Measurements from ENCODE around the gene HTR3A.

The HTR3A gene

DNA sequence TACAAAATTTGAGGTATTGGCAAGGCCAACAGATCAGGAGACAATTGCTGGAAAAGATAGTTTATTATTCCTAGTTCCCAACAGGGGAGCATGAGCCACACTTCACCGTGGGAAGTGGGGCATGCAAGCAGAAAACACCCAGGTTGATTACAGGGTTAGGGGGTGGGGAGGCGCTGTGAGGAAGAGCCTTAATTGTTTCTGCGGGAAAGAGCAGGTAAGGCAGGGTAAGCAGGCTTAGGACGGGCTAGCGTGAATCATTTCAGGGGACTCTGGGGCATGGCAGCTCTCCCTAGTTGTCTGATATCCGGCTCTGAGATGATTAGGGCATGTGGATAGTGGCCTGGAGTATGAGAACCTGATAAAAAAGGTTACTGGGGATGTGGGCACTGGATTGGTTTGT, 20.7 kb upstream of the HTR3A start:
- Mint-ChIP-seq H3K4me1 (ENCODE audit: low read depth) (no peaks in the 10 kb centered on the region), H3K9me3 (no peaks in the 10 kb centered on the region), H3K27me3 (ENCODE audit: low read depth) (peaks cover 20% of the 10 kb centered on the region), H3K27ac (no peak overlapping the region), H3K4me3 (no peak overlapping the region), H3K36me3 (ENCODE audit: low read depth) (no peaks in the 10 kb centered on the region)

DNA sequence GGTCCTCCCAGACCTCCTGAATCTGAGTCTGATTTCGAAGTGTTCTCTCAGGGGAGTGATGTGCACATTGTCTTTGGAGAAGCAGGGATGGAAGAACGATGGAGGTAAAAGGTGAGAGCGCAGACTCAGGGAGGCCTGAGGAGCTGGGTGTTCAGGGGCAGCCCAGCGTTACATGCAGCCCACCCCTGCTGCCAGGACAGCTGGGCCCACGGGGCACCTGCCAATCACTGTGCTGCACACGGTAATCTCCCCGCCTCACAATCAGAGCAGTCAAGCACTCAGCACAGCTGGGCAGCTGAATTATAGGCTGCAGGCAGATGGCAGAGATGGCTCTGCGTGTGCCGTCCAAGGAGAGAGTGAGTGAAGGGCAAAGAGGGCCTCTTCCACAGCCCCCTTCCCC, 17.9 kb upstream of the HTR3A start:
- no peaks in the 10 kb centered on the region for H3K4me1 Mint-ChIP-seq (ENCODE audit: low read depth)
- H3K4me3 Mint-ChIP-seq, result no peak overlapping the region
- H3K36me3 Mint-ChIP-seq (ENCODE audit: low read depth), result no peaks in the 10 kb centered on the region
- no peaks in the 10 kb centered on the region for H3K9me3 Mint-ChIP-seq
- H3K27ac Mint-ChIP-seq, result no peak overlapping the region
- H3K27me3 Mint-ChIP-seq (ENCODE audit: low read depth), result peaks cover 19% of the 10 kb centered on the region

DNA sequence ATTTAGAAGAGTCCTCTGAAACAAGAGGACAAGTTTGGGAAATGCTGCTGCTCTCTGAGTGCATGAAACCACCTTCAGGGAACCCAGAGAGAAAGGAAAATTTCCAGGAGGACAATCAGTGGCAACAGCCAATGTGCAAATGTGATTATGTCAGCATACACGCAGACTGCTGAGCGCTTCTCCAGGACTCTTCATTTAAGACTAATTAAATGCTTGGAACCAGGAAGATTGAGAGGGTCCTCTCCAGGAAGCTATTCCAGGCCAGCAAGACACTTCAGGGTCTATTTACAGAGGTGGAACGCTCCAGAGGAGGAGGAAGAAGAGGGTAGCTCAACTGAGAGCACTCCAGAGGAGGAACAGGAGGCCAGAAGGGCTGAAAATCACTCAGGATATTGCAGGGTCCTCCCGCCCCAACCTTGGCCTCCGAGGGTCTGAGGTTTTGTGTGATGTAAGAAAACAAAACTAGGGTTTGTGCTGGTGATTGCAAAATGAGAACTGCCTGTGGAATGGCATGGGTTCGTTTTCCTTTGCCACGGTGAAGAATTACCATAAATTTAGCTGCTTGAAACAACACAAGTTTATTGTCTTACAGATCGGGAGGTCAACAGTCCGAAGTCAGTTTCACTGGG, 14.1 kb upstream of the HTR3A start:
- no peaks in the 10 kb centered on the region for H3K9me3 Mint-ChIP-seq
- H3K4me3 Mint-ChIP-seq, result no peak overlapping the region
- H3K36me3 Mint-ChIP-seq (ENCODE audit: low read depth), result no peaks in the 10 kb centered on the region
- no peak overlapping the region for H3K27ac Mint-ChIP-seq
- no peaks in the 10 kb centered on the region for H3K4me1 Mint-ChIP-seq (ENCODE audit: low read depth)
- peaks cover 4% of the 10 kb centered on the region for H3K27me3 Mint-ChIP-seq (ENCODE audit: low read depth)

DNA sequence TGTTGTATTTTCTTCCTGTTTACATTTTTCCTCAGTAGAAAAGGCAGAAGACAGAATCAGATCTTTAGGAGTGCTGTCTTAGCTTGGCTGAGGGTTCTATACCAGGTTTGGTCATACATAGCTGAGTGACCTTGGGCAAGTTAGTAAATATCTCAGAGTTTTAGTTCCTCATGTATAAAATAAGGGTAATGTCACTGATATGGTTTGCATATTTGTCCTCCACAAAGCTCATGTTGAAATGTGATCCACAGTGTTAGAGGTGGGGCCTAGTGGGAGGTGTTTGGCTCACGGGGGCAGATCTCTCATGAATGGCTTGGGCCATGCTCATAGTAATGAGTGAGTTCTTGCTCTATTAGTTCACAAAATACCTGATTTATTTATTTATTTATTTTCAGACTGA, 7.5 kb upstream of the HTR3A start:
- Mint-ChIP-seq H3K4me3 (no peak overlapping the region), H3K27ac (no peak overlapping the region), H3K9me3 (no peaks in the 10 kb centered on the region), H3K36me3 (ENCODE audit: low read depth) (no peaks in the 10 kb centered on the region), H3K27me3 (ENCODE audit: low read depth) (peaks cover 10% of the 10 kb centered on the region), H3K4me1 (ENCODE audit: low read depth) (no peaks in the 10 kb centered on the region)

DNA sequence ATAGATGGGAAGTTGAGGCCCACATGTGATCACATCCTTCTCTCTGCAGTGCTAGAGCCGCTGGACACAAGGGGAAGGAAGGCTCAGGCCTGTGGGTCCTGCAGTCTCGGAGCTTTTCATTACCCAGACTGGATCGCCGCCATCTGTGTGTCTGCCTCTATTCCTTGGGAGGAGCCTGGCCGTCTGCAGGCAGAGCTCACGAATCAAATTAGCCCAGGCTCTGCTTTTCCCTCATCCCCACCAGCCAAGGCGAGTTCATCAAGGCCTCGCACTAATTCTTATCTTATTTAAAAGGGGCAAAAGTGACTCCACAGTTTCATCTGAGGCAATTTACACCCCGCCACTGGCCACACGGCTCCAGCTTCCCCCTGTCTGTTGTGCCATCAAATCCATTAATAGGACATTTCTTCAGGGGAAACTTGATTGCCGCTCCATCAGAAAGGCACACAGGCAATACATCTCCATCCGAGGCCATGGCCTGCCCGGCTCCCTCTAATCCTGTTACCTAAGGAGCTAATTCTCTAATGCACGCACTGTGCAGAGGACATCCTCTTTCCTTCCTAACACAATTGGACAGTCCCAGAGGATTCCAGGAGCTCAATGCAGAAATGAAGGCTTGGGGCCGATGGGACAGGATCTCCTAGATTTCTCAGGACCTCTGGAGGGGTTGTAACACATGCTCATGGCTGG, 3.3 kb upstream of the HTR3A start:
- Mint-ChIP-seq H3K36me3 (ENCODE audit: low read depth) (no peaks in the 10 kb centered on the region), H3K9me3 (no peaks in the 10 kb centered on the region), H3K4me3 (no peak overlapping the region), H3K27ac (no peak overlapping the region), H3K4me1 (ENCODE audit: low read depth) (no peaks in the 10 kb centered on the region), H3K27me3 (ENCODE audit: low read depth) (peaks cover 10% of the 10 kb centered on the region)

DNA sequence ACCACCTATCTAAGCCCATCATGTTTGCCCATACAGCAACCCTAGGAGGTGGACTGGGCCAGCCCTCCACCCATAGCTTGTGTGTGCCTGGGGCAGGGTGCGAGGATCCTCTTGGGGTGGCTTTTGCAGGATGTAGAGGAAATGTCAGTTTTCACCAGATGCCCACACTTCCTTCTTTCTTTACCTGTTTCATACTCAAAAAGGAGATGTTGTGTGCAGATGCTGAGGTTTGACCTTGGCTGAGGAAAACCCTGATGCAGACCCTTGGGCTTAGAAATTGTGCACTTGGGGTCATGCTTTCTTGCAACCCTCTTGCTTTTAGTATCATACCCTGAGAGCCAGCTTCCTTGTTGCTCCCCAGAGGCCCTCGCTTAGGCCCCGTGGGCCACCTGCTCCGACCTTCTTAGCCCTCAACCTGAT, 2.2 kb downstream of the HTR3A start:
- Mint-ChIP-seq H3K9me3 (no peaks in the 10 kb centered on the region), H3K36me3 (ENCODE audit: low read depth) (no peaks in the 10 kb centered on the region), H3K4me3 (no peak overlapping the region), H3K27ac (no peak overlapping the region), H3K4me1 (ENCODE audit: low read depth) (no peaks in the 10 kb centered on the region), H3K27me3 (ENCODE audit: low read depth) (peaks cover 4% of the 10 kb centered on the region)

DNA sequence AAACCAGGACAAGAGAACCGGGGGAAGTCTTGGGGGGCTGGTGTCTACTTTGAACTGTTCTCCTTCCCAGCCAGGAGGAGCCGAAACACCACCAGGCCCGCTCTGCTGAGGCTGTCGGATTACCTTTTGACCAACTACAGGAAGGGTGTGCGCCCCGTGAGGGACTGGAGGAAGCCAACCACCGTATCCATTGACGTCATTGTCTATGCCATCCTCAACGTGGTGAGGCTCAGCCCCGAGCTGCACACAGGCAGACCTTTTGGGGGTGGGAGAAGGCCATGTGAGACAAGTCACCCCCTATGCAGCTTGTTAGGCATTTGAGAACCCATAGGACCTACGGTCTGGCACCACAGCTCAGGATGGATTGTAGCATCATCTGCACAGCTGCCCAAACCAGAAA, 2.8 kb downstream of the HTR3A start:
- no peaks in the 10 kb centered on the region for H3K36me3 Mint-ChIP-seq (ENCODE audit: low read depth)
- no peak overlapping the region for H3K4me3 Mint-ChIP-seq
- H3K27ac Mint-ChIP-seq, result no peak overlapping the region
- H3K9me3 Mint-ChIP-seq, result no peaks in the 10 kb centered on the region
- H3K4me1 Mint-ChIP-seq (ENCODE audit: low read depth), result no peaks in the 10 kb centered on the region
- peaks cover 4% of the 10 kb centered on the region for H3K27me3 Mint-ChIP-seq (ENCODE audit: low read depth)

DNA sequence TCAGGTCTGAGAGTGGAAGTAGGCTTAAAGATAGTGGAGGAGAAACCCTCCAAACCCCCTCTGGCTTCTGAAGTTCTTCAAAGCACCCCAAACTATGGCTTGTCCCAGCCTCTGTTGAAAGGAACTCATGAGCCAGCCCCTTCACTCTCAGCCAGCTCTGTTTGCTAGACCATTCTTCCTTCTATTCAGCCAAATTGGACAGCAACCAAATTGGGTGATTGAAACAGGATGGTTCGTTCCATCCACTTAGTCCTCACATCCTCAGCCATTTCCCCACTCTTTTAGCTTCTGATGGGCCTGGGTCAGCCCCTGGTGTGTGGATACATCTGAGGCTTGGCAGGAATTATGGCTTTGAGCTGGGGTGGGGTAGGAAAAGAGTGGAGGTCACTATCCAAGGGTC, 4.5 kb downstream of the HTR3A start:
- no peak overlapping the region for H3K4me3 Mint-ChIP-seq
- peaks cover 4% of the 10 kb centered on the region for H3K27me3 Mint-ChIP-seq (ENCODE audit: low read depth)
- no peaks in the 10 kb centered on the region for H3K9me3 Mint-ChIP-seq
- no peaks in the 10 kb centered on the region for H3K36me3 Mint-ChIP-seq (ENCODE audit: low read depth)
- H3K27ac Mint-ChIP-seq, result no peak overlapping the region
- H3K4me1 Mint-ChIP-seq (ENCODE audit: low read depth), result no peaks in the 10 kb centered on the region

DNA sequence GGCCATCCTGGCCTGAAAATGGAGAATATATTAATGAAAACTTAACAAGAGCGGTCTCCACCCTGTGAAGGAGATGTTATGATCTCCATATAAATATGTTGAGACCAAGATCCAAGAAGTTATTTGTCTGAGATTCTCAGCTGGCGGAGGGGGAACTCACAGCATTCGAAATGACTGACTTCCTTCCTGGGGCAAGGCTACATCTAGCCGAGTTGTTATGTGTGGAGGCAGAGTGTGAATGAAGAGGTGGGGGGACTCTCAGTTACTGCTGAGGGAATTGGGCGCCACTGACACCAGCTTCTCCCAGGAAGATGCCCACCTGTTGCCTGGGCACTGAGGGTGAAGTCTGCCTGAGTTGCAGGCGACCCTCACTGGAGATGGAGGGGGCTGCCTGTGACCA, 5.9 kb downstream of the HTR3A start:
- no peaks in the 10 kb centered on the region for H3K36me3 Mint-ChIP-seq (ENCODE audit: low read depth)
- peaks cover 4% of the 10 kb centered on the region for H3K27me3 Mint-ChIP-seq (ENCODE audit: low read depth)
- no peaks in the 10 kb centered on the region for H3K9me3 Mint-ChIP-seq
- no peak overlapping the region for H3K27ac Mint-ChIP-seq
- H3K4me1 Mint-ChIP-seq (ENCODE audit: low read depth), result no peaks in the 10 kb centered on the region
- no peak overlapping the region for H3K4me3 Mint-ChIP-seq

DNA sequence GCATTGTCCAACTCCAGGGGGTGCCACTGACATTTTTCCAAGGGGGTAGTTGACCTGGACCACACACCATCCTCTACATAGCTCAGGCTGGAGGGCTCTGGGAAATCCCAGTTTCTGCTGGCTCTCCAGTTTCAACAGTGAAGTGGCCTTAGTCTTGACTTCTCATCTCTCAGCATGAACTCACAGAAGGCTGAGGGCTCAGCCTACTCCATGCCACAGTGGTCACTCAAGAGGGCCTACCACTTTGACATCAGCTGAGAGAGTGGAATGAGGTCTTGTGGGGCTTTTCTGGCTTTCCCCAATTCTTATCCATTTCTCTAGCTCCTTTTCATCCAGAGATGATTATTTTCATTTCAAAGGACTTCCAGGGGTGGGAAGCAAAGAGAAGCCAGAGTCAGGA, 7.4 kb downstream of the HTR3A start:
- Mint-ChIP-seq H3K4me3 (no peak overlapping the region), H3K36me3 (ENCODE audit: low read depth) (no peaks in the 10 kb centered on the region)

DNA sequence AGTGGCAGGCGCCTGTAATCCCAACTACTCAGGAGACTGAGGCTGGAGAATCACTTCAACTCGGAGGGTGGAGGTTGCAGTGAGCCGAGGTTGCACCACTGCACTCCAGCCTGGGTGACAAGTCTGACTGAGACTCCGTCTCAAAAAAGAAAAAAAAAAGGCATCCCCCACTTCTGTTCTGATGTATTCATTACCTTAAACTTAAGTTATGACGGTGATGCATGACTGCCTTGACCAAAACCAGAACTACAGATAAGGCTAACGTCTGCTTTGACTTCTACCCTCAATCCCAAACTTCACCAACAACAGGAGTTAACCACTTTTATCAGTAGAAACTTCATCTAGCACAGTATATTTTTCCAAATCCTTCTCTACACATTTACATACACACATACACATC, 9.9 kb downstream of the HTR3A start:
- Mint-ChIP-seq H3K4me1 (ENCODE audit: low read depth) (no peaks in the 10 kb centered on the region), H3K9me3 (no peaks in the 10 kb centered on the region), H3K27ac (no peak overlapping the region), H3K36me3 (ENCODE audit: low read depth) (no peaks in the 10 kb centered on the region), H3K27me3 (ENCODE audit: low read depth) (no peaks in the 10 kb centered on the region), H3K4me3 (no peak overlapping the region)

More for the DNA sequence above, 7.4 kb downstream of the HTR3A start:
- Mint-ChIP-seq H3K27ac (no peak overlapping the region), H3K4me1 (ENCODE audit: low read depth) (no peaks in the 10 kb centered on the region), H3K27me3 (ENCODE audit: low read depth) (peaks cover 2% of the 10 kb centered on the region), H3K9me3 (no peaks in the 10 kb centered on the region)

DNA sequence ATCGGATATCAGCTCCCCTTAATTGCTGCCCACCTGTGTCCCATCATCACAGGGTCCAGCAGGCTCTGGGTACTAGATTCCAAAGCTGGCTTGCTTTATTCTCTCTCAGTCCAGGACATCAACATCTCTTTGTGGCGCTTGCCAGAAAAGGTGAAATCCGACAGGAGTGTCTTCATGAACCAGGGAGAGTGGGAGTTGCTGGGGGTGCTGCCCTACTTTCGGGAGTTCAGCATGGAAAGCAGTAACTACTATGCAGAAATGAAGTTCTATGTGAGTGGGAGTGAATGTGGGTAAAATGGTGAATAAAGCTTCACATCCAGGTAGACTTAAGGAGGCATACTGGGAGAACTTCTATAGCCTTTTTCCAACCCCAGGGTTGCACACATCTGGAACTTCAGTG, 11.0 kb downstream of the HTR3A start:
- no peak overlapping the region for H3K27ac Mint-ChIP-seq
- H3K36me3 Mint-ChIP-seq (ENCODE audit: low read depth), result no peaks in the 10 kb centered on the region
- no peaks in the 10 kb centered on the region for H3K4me1 Mint-ChIP-seq (ENCODE audit: low read depth)
- H3K9me3 Mint-ChIP-seq, result no peaks in the 10 kb centered on the region
- H3K27me3 Mint-ChIP-seq (ENCODE audit: low read depth), result no peaks in the 10 kb centered on the region
- H3K4me3 Mint-ChIP-seq, result no peak overlapping the region

DNA sequence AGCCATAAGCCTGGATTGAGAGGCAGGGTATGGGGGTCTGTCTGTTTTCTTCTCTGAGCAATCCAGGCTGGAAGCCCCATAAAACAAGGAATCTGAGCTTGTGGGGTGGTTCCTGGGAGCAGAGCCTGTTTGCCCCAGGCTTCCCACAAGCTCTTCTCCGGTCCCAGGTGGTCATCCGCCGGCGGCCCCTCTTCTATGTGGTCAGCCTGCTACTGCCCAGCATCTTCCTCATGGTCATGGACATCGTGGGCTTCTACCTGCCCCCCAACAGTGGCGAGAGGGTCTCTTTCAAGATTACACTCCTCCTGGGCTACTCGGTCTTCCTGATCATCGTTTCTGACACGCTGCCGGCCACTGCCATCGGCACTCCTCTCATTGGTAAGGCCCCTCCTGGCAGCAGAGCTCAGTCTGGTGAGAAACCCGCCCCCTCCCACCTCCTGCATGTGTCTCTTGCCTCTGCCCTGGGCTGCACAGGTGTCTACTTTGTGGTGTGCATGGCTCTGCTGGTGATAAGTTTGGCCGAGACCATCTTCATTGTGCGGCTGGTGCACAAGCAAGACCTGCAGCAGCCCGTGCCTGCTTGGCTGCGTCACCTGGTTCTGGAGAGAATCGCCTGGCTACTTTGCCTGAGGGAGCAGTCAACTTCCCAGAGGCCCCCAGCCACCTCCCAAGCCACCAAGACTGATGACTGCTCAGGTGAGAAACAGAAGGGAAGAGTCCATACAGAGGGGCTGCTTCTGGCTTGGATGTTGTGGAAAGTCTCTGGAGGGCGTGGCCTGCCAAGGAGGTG, 11.6 kb downstream of the HTR3A start:
- no peaks in the 10 kb centered on the region for H3K9me3 Mint-ChIP-seq
- H3K4me1 Mint-ChIP-seq (ENCODE audit: low read depth), result no peaks in the 10 kb centered on the region
- H3K27ac Mint-ChIP-seq, result no peak overlapping the region
- no peaks in the 10 kb centered on the region for H3K27me3 Mint-ChIP-seq (ENCODE audit: low read depth)
- no peaks in the 10 kb centered on the region for H3K36me3 Mint-ChIP-seq (ENCODE audit: low read depth)
- H3K4me3 Mint-ChIP-seq, result no peak overlapping the region

DNA sequence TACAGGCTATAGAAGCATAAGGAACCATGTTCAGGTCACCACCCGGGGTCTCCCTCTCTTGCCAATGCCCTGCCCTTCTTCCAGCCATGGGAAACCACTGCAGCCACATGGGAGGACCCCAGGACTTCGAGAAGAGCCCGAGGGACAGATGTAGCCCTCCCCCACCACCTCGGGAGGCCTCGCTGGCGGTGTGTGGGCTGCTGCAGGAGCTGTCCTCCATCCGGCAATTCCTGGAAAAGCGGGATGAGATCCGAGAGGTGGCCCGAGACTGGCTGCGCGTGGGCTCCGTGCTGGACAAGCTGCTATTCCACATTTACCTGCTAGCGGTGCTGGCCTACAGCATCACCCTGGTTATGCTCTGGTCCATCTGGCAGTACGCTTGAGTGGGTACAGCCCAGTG, 14.5 kb downstream of the HTR3A start:
- Mint-ChIP-seq H3K27me3 (ENCODE audit: low read depth) (no peaks in the 10 kb centered on the region), H3K4me3 (no peak overlapping the region), H3K9me3 (no peaks in the 10 kb centered on the region), H3K4me1 (ENCODE audit: low read depth) (no peaks in the 10 kb centered on the region), H3K36me3 (ENCODE audit: low read depth) (no peaks in the 10 kb centered on the region), H3K27ac (no peak overlapping the region)

DNA sequence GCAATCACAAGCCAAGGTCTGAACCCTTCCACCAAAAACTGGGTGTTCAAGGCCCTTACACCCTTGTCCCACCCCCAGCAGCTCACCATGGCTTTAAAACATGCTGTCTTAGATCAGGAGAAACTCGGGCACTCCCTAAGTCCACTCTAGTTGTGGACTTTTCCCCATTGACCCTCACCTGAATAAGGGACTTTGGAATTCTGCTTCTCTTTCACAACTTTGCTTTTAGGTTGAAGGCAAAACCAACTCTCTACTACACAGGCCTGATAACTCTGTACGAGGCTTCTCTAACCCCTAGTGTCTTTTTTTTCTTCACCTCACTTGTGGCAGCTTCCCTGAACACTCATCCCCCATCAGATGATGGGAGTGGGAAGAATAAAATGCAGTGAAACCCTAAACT, 15.0 kb downstream of the HTR3A start:
- no peaks in the 10 kb centered on the region for H3K4me1 Mint-ChIP-seq (ENCODE audit: low read depth)
- no peaks in the 10 kb centered on the region for H3K27me3 Mint-ChIP-seq (ENCODE audit: low read depth)
- no peak overlapping the region for H3K27ac Mint-ChIP-seq
- no peaks in the 10 kb centered on the region for H3K36me3 Mint-ChIP-seq (ENCODE audit: low read depth)
- no peak overlapping the region for H3K4me3 Mint-ChIP-seq
- no peaks in the 10 kb centered on the region for H3K9me3 Mint-ChIP-seq
